Osteocyte (in vitro differentiated cells): ENCODE measurements around the gene ZNF792. TPM values are rescaled to one million over a fixed set of nuclear protein-coding genes. Genes with fewer than 3 reads are reported as not detected.

Source experiments
- DNase-seq: peaks from one replicate; pipeline ENCODE4 v3.0.0; 2021; ENCODE audit warnings: mixed read lengths; ENCODE audit not compliant: unreplicated experiment; ENCODE audit errors: extremely low spot score
- H3K27ac Mint-ChIP-seq: one replicate; pipeline ENCODE4 v1.8.0; 2021; ENCODE audit warnings: mild to moderate bottlenecking, mixed read lengths; ENCODE audit not compliant: unreplicated experiment
- H3K27me3 Mint-ChIP-seq: one replicate; pipeline ENCODE4 v1.8.0; 2021; ENCODE audit warnings: mixed read lengths; ENCODE audit not compliant: unreplicated experiment
- H3K36me3 Mint-ChIP-seq: one replicate; pipeline ENCODE4 v1.8.0; 2021; ENCODE audit warnings: mixed read lengths; ENCODE audit not compliant: unreplicated experiment
- H3K4me1 Mint-ChIP-seq: one replicate; pipeline ENCODE4 v1.8.0; 2021; ENCODE audit warnings: mixed read lengths; ENCODE audit not compliant: unreplicated experiment
- H3K4me3 Mint-ChIP-seq: one replicate; pipeline ENCODE4 v1.8.0; 2021; ENCODE audit warnings: mild to moderate bottlenecking, moderate library complexity, mixed read lengths; ENCODE audit not compliant: unreplicated experiment
- H3K9me3 Mint-ChIP-seq: one replicate; pipeline ENCODE4 v1.8.0; 2021; ENCODE audit warnings: mixed read lengths; ENCODE audit not compliant: unreplicated experiment
- total RNA-seq: library from RNA; stranded (reverse); gene quantifications from 2 replicates; pipeline ENCODE4 v1.2.1, GENCODE V29; 2021
- TF ChIP-seq, protein P1 (sequence below): fragments of 200-600 bp; sonication (generic); IDR thresholded peaks from 2 replicates; pipeline ENCODE4 v1.5.0; 2021; ENCODE audit warnings: antibody characterized with exemption, mild to moderate bottlenecking, moderate library complexity

ZNF792 gene
- total RNA-seq, 1 donor from 2014 or later: 3.0 TPM

DNA sequence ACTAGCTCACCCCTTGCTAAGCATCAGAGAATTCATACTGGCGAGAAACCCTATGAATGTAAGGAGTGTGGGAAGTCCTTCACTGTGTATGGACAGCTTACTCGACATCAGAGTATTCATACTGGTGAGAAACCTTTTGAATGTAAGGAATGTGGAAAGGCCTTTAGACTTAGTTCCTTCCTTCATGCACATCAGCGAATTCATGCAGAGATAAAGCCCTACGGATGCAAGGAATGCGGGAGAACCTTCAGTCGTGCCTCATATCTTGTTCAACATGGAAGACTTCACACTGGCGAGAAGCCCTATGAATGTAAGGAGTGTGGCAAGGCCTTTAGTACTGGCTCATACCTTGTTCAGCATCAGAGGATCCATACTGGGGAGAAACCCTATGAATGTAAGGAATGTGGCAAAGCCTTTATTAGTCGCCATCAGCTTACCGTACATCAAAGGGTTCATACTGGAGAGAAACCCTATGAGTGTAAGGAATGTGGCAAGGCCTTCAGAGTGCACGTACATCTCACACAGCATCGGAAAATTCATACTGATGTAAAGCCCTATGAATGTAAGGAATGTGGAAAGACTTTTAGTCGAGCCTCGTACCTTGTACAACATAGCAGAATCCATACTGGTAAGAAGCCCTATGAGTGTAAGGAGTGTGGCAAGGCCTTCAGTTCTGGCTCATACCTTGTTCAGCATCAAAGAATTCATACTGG is 20.0 kb downstream of the ZNF792 start:
- Mint-ChIP-seq H3K9me3 (peaks cover 46% of the 10 kb centered on the region), H3K4me1 (no peaks in the 10 kb centered on the region), H3K27me3 (no peaks in the 10 kb centered on the region), H3K4me3 (no peak overlapping the region), H3K36me3 (peaks cover 65% of the 10 kb centered on the region), H3K27ac (no peak overlapping the region)
- DNase-seq: no peak
- TF ChIP-seq, protein P1, sequence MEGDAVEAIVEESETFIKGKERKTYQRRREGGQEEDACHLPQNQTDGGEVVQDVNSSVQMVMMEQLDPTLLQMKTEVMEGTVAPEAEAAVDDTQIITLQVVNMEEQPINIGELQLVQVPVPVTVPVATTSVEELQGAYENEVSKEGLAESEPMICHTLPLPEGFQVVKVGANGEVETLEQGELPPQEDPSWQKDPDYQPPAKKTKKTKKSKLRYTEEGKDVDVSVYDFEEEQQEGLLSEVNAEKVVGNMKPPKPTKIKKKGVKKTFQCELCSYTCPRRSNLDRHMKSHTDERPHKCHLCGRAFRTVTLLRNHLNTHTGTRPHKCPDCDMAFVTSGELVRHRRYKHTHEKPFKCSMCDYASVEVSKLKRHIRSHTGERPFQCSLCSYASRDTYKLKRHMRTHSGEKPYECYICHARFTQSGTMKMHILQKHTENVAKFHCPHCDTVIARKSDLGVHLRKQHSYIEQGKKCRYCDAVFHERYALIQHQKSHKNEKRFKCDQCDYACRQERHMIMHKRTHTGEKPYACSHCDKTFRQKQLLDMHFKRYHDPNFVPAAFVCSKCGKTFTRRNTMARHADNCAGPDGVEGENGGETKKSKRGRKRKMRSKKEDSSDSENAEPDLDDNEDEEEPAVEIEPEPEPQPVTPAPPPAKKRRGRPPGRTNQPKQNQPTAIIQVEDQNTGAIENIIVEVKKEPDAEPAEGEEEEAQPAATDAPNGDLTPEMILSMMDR: no peak

DNA sequence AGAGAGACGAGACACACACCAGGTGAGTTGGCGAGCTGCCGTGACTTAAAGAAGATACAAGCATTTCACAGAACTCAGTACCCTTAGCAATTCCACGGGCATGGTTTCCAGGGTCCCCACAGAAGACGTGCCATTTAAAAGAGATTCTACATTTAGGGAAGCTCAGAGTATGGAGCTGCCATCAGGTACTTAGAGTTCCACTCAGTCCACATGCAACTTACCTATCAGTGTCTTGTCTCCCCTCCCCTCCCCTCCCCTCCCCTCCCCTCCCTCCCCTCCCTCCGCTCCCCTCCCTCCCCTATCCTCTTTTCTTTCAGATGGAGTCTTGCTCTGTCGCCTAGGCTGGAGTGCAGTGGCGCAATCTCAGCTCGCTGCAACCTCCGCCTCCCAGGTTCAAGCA is 25.1 kb downstream of the ZNF792 start:
- H3K4me3 Mint-ChIP-seq: no peak overlapping the region
- H3K9me3 Mint-ChIP-seq: peaks cover 27% of the 10 kb centered on the region
- H3K27ac Mint-ChIP-seq: no peak overlapping the region
- no peaks in the 10 kb centered on the region for H3K4me1 Mint-ChIP-seq
- H3K27me3 Mint-ChIP-seq: no peaks in the 10 kb centered on the region
- TF ChIP-seq, protein P1: no peak
- H3K36me3 Mint-ChIP-seq: peaks cover 63% of the 10 kb centered on the region
- no peak for DNase-seq

DNA sequence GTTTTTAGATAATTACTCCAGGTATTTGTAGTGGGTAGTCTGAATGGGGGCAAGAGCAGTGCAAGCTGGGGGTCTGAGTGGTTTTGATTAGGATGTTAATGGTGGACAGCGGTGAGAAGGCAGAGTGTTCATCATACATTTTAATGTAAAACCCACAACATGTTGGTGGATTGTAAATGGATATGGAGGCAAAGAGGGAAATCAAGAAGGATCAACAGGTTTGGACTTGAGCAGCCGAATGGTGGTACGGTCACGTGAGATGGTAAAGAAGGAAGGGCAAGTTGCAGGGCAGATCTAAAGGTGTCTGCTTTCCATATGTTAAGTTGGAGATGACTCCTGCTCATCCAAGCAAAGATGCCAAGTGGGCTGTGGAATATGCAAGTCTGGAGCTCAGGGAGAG is 27.8 kb downstream of the ZNF792 start:
- Mint-ChIP-seq H3K4me3 (no peak overlapping the region), H3K4me1 (no peaks in the 10 kb centered on the region), H3K36me3 (peaks cover 49% of the 10 kb centered on the region), H3K27me3 (no peaks in the 10 kb centered on the region), H3K9me3 (peaks cover 12% of the 10 kb centered on the region), H3K27ac (no peak overlapping the region)
- DNase-seq: no peak
- TF ChIP-seq, protein P1: no peak

DNA sequence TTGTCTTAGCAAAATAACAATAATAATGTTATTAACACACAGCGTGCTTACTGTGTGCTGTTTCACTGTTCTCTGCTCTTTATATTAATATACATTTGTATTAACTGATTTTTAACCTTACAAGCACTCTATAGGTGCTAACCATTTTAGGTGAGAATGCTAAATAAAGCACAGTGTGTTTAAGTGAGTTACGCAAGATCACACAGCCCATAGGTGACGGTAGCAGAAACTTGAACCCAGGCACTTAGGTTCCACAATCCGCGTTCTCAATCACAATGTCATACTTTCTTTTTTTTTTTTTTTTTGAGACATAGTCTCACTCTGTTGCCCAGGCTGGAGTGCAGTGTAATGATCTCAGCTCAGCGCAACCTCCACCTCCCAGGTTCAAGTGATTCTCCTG is 31.5 kb downstream of the ZNF792 start:
- peaks cover 5% of the 10 kb centered on the region for H3K4me1 Mint-ChIP-seq
- peaks cover 34% of the 10 kb centered on the region for H3K36me3 Mint-ChIP-seq
- H3K27me3 Mint-ChIP-seq: no peaks in the 10 kb centered on the region
- no peak overlapping the region for H3K27ac Mint-ChIP-seq
- TF ChIP-seq, protein P1: no peak
- DNase-seq: no peak
- no peak overlapping the region for H3K4me3 Mint-ChIP-seq
- peaks cover 7% of the 10 kb centered on the region for H3K9me3 Mint-ChIP-seq

DNA sequence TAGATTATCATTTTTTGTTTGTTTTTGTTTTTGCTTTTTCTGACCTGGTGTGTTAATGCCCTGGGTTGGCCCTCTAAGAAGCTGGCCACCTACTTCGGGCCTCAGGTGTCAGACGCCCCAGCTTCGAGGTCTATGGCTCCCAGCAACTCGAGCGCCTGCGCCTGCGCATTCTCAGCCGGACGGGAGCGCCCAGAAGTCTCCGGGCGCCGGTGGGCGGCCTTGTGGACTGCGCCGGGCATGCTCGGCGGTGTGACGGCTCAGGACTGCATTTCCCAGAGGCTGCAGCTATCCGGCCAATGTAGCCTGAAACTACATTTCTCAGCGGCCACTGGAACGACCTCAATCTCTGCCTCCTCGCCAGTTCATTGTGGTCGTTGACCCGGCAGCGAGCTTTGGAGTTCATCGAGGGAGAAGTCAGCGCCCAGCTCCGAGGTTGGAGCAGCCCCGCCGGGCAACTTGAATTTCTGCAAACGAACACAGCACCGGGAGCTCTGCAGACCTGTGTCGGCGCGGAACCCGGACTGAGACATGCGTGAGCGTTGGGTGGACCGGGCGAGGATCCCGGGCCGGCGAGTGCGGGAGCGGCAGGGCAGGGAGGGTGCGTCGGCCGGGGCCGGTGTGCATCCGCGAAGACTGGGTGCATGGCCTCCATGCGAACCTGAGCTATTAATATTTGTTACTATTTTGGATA is 37.2 kb downstream of the ZNF792 start, which contains the start of gene ZNF30:
TSS of gene ZNF30 (plus strand) at position 219 of the 691 bp plus-strand sequence. CDS start 3,045 bp downstream, outside the sequence.
- H3K4me1 Mint-ChIP-seq: peaks cover 14% of the 10 kb centered on the region
- peaks cover 5% of the 10 kb centered on the region for H3K27me3 Mint-ChIP-seq
- H3K36me3 Mint-ChIP-seq: peaks cover 3% of the 10 kb centered on the region
- peak; percentile 97 for DNase-seq
- peak within 1 kb of the TSS; percentile 89 for H3K27ac Mint-ChIP-seq
- no peaks in the 10 kb centered on the region for H3K9me3 Mint-ChIP-seq
- TF ChIP-seq, protein P1: no peak
- H3K4me3 Mint-ChIP-seq: peak within 1 kb of the TSS; percentile 93
